Neuronal stem cell (in vitro differentiated cells): ENCODE results near the gene EHMT2.

Experiments
- DNase-seq: peaks from one replicate; pipeline ENCODE4 v3.0.0-alpha.2; 2013; ENCODE audit warnings: low spot score
- H2AFZ ChIP-seq: one replicate; pipeline ENCODE4 v1.6.1; 2013; ENCODE audit warnings: mild to moderate bottlenecking, low read length, inconsistent platforms
- H2AK5ac ChIP-seq: 2 replicates; pipeline ENCODE4 v1.6.1; 2013; ENCODE audit warnings: low read depth, mild to moderate bottlenecking, inconsistent platforms, low read length, moderate library complexity, mixed read lengths
- H2BK120ac ChIP-seq: 2 replicates; pipeline ENCODE4 v1.6.1; 2013; ENCODE audit warnings: low read depth, mild to moderate bottlenecking, inconsistent platforms, low read length, moderate library complexity, mixed read lengths
- H2BK12ac ChIP-seq: one replicate; pipeline ENCODE4 v1.6.1; 2013; ENCODE audit warnings: low read length, inconsistent platforms
- H2BK15ac ChIP-seq: 2 replicates; pipeline ENCODE4 v1.6.1; 2013; ENCODE audit warnings: mild to moderate bottlenecking, low read length, inconsistent platforms, mixed read lengths
- H2BK5ac ChIP-seq: one replicate; pipeline ENCODE4 v1.6.1; 2013; ENCODE audit warnings: inconsistent platforms, mild to moderate bottlenecking, low read length, moderate library complexity
- H3K14ac ChIP-seq: one replicate; pipeline ENCODE4 v1.6.1; 2013; ENCODE audit warnings: low read length, inconsistent platforms
- H3K18ac ChIP-seq: 2 replicates; pipeline ENCODE4 v1.6.1; 2013; ENCODE audit warnings: low read length, inconsistent platforms
- H3K23ac ChIP-seq: 2 replicates; pipeline ENCODE4 v1.6.1; 2013; ENCODE audit warnings: low read depth, mild to moderate bottlenecking, mixed read lengths, low read length, inconsistent platforms; ENCODE audit not compliant: poor library complexity
- H3K27ac ChIP-seq: replicated peaks from 3 replicates; pipeline ENCODE4 v1.5.1; 2013; ENCODE audit warnings: low read length, inconsistent platforms
- H3K27me3 ChIP-seq, 3 experiments: 2 replicates each; pipeline ENCODE4 v1.6.1; 2013; ENCODE audit warnings: low read length in 3 of 3, mild to moderate bottlenecking in 2 of 3, inconsistent platforms in 1 of 3, low read depth in 1 of 3, mixed read lengths in 1 of 3, moderate library complexity in 1 of 3; ENCODE audit not compliant: control insufficient read depth in 3 of 3, insufficient read depth in 3 of 3
- H3K36me3 ChIP-seq, 2 donors: replicated peaks in 1 of 2; 2 replicates each; pipeline ENCODE4 v1.6.1; 2013; ENCODE audit warnings: low read length in 2 of 2; ENCODE audit not compliant: control insufficient read depth in 2 of 2, insufficient read depth in 2 of 2
- H3K4ac ChIP-seq: 2 replicates; pipeline ENCODE4 v1.6.1; 2013; ENCODE audit warnings: inconsistent platforms, mild to moderate bottlenecking, low read length, moderate library complexity
- H3K4me1 ChIP-seq, 2 donors: 1 replicate in 1 of 2; 2 replicates in 1 of 2; pipeline ENCODE4 v1.6.1; 2013; ENCODE audit warnings: low read length in 2 of 2, low read depth in 1 of 2; ENCODE audit not compliant: control insufficient read depth in 2 of 2, insufficient read depth in 1 of 2
- H3K4me2 ChIP-seq: one replicate; pipeline ENCODE4 v1.6.1; 2013; ENCODE audit warnings: mild to moderate bottlenecking, low read length, inconsistent platforms; ENCODE audit not compliant: insufficient read depth, poor library complexity, severe bottlenecking
- H3K4me3 ChIP-seq, 2 donors: 2 replicates each; pipeline ENCODE4 v1.5.1; 2013; ENCODE audit warnings: low read length in 2 of 2, mild to moderate bottlenecking in 2 of 2, inconsistent platforms in 1 of 2, moderate library complexity in 1 of 2
- H3K79me1 ChIP-seq: one replicate; pipeline ENCODE4 v1.6.1; 2013; ENCODE audit warnings: low read depth, mild to moderate bottlenecking, inconsistent platforms, low read length, moderate library complexity
- H3K9ac ChIP-seq: one replicate; pipeline ENCODE4 v1.6.1; 2013; ENCODE audit warnings: mild to moderate bottlenecking, low read depth, low read length, inconsistent platforms; ENCODE audit not compliant: poor library complexity
- H3K9me3 ChIP-seq, 2 donors: replicated peaks in 1 of 2; 2 replicates each; pipeline versions ENCODE3 to v1.6.1; 2013; ENCODE audit warnings: low read length in 2 of 2, mild to moderate bottlenecking in 2 of 2, inconsistent platforms in 1 of 2, low read depth in 1 of 2, mixed read lengths in 1 of 2, moderate library complexity in 1 of 2; ENCODE audit not compliant: control insufficient read depth in 2 of 2, insufficient read depth in 1 of 2
- H4K8ac ChIP-seq: one replicate; pipeline ENCODE4 v1.6.1; 2013; ENCODE audit warnings: low read depth, mild to moderate bottlenecking, inconsistent platforms, low read length, moderate library complexity
- H4K91ac ChIP-seq: one replicate; pipeline ENCODE4 v1.6.1; 2013; ENCODE audit warnings: low read length, low read depth, mild to moderate bottlenecking, inconsistent platforms; ENCODE audit not compliant: poor library complexity
- WGBS, 2 donors: extraction: QIAGEN DNeasy Blood & Tissue Kit; methylation state at CpG; one replicate each; pipeline ENCODE4 v1.1.7; 2013; ENCODE audit warnings: missing lambda C conversion rate in 2 of 2, mixed read lengths in 1 of 2; ENCODE audit not compliant: insufficient read length in 2 of 2, insufficient replicate concordance in 1 of 2; ENCODE audit errors: extremely low coverage in 2 of 2; 5-methylcytosine and 5-hydroxymethylcytosine counted together

Gene EHMT2

DNA sequence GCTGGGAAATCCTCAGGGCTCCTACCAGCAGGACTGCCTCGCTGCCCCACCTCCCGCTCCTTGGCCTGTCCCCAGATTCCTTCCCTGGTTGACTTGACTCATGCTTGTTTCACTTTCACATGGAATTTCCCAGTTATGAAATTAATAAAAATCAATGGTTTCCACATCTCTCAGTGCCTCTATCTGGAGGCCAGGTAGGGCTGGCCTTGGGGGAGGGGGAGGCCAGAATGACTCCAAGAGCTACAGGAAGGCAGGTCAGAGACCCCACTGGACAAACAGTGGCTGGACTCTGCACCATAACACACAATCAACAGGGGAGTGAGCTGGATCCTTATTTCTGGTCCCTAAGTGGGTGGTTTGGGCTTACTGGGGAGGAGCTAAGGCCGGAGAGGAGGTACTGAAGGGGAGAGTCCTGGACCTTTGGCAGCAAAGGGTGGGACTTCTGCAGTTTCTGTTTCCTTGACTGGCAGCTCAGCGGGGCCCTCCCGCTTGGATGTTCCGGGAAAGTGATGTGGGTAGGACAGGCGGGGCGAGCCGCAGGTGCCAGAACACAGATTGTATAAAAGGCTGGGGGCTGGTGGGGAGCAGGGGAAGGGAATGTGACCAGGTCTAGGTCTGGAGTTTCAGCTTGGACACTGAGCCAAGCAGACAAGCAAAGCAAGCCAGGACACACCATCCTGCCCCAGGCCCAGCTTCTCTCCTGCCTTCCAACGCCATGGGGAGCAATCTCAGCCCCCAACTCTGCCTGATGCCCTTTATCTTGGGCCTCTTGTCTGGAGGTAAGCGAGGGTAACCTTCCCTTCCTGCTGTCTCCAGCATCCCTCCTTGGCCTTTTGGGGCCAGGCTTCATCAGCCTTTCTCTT is 48.2 kb upstream of the EHMT2 start, which contains the start of gene CFB:
Gene CFB, plus strand, starts transcription at position 589 of the 863 bp plus-strand sequence. Its CDS starts 127 bp downstream, at position 716.
- peak within 1 kb of the TSS; percentile 42 for H2BK5ac ChIP-seq
- peak within 1 kb of the TSS; percentile 79 for H2AK5ac ChIP-seq
- H4K91ac ChIP-seq: no peak within 1 kb of the TSS
- H3K9ac ChIP-seq: no peak within 1 kb of the TSS
- H2BK15ac ChIP-seq: peak within 1 kb of the TSS; percentile 33
- peaks cover 0 to 13% (median 0%) of the 10 kb centered on the region in 3 experiments for H3K27me3 ChIP-seq
- H3K36me3 ChIP-seq: peaks cover under 1 to 7% of the 10 kb centered on the region in 2 donors
- peak within 1 kb of the TSS; percentile 79 for H2AFZ ChIP-seq
- peak within 1 kb of the TSS; percentile 19 for H3K18ac ChIP-seq
- H3K4me3 ChIP-seq: peak within 1 kb of the TSS in 1 of 2 donors; percentile 25
- H3K14ac ChIP-seq: no peak within 1 kb of the TSS
- no peak within 1 kb of the TSS for H3K4ac ChIP-seq
- peak within 1 kb of the TSS; percentile 92 for H3K23ac ChIP-seq
- H4K8ac ChIP-seq: no peak within 1 kb of the TSS
- DNase-seq: no peak
- no CpG with 5 or more reads among the region's 11 CpGs for WGBS, 2 donors
- no peak within 1 kb of the TSS for H3K27ac ChIP-seq
- H3K4me1 ChIP-seq: peaks cover 4 to 16% of the 10 kb centered on the region in 2 donors
- H3K4me2 ChIP-seq: no peak within 1 kb of the TSS
- H3K79me1 ChIP-seq: no peaks in the 10 kb centered on the region
- H2BK120ac ChIP-seq: no peak within 1 kb of the TSS
- H3K9me3 ChIP-seq: peaks cover 0 to 1% of the 10 kb centered on the region in 2 donors
- no peak within 1 kb of the TSS for H2BK12ac ChIP-seq

DNA sequence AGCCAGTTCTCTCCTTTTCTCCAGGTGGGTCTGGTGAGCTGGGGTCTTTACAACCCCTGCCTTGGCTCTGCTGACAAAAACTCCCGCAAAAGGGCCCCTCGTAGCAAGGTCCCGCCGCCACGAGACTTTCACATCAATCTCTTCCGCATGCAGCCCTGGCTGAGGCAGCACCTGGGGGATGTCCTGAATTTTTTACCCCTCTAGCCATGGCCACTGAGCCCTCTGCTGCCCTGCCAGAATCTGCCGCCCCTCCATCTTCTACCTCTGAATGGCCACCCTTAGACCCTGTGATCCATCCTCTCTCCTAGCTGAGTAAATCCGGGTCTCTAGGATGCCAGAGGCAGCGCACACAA is 47.6 kb upstream of the EHMT2 start:
- H2BK120ac ChIP-seq: no peak overlapping the region
- H3K36me3 ChIP-seq: peaks cover 0 to under 1% of the 10 kb centered on the region in 2 donors
- H2BK12ac ChIP-seq: no peak overlapping the region
- no peak for DNase-seq
- no peak overlapping the region for H3K27ac ChIP-seq
- no peak overlapping the region for H3K4ac ChIP-seq
- peaks cover 4 to 18% of the 10 kb centered on the region in 2 donors for H3K4me1 ChIP-seq
- no peak overlapping the region for H3K23ac ChIP-seq
- WGBS, 2 donors: no CpG with 5 or more reads among the region's 9 CpGs
- H3K9me3 ChIP-seq: peaks cover 0 to 1% of the 10 kb centered on the region in 2 donors
- no peak overlapping the region for H3K4me2 ChIP-seq
- peak overlapping the region; percentile 49 for H2AK5ac ChIP-seq
- no peak overlapping the region for H3K9ac ChIP-seq
- H3K79me1 ChIP-seq: no peaks in the 10 kb centered on the region
- no peak overlapping the region for H4K91ac ChIP-seq
- peak overlapping the region; percentile 16 for H2BK15ac ChIP-seq
- no peak overlapping the region for H3K4me3 ChIP-seq
- H3K27me3 ChIP-seq: peaks cover 0 to 15% (median 0%) of the 10 kb centered on the region in 3 experiments
- H3K14ac ChIP-seq: no peak overlapping the region
- H4K8ac ChIP-seq: no peak overlapping the region
- peak overlapping the region; percentile 79 for H2AFZ ChIP-seq
- no peak overlapping the region for H2BK5ac ChIP-seq
- no peak overlapping the region for H3K18ac ChIP-seq

DNA sequence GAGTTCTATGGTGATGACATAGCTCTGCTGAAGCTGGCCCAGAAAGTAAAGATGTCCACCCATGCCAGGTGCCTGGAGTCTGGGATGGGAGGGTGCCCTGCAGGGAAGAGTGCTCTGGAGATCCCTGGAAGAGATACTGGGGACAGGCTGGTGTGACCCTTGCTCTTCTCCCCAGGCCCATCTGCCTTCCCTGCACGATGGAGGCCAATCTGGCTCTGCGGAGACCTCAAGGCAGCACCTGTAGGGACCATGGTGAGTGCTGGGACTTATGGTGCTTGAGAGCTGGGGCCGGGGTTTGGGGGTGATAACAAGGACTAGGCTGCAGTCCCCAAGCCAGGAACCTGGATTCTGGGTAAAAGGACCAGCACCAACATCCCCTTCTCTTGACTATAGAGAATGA is 46.2 kb upstream of the EHMT2 start:
- Histone ChIP-seq H3K18ac (no peak overlapping the region), H3K9ac (no peak overlapping the region), H3K79me1 (no peaks in the 10 kb centered on the region), H3K23ac (no peak overlapping the region), H2BK5ac (no peak overlapping the region), H3K4me2 (no peak overlapping the region), H4K8ac (no peak overlapping the region), H3K27me3 (peaks cover 0 to 15% (median 0%) of the 10 kb centered on the region in 3 experiments), H3K36me3 (no peaks in the 10 kb centered on the region), H2BK12ac (no peak overlapping the region), H2BK120ac (no peak overlapping the region), H3K4me1 (peaks cover 4 to 18% of the 10 kb centered on the region in 2 donors), H3K9me3 (peaks cover 0 to 1% of the 10 kb centered on the region in 2 donors), H3K4me3 (no peak overlapping the region), H3K27ac (no peak overlapping the region), H2AFZ (no peak overlapping the region), H3K4ac (no peak overlapping the region), H2AK5ac (peak overlapping the region; percentile 26), H2BK15ac (no peak overlapping the region), H3K14ac (no peak overlapping the region), H4K91ac (no peak overlapping the region)
- no CpG with 5 or more reads among the region's 3 CpGs for WGBS, 2 donors
- no peak for DNase-seq

DNA sequence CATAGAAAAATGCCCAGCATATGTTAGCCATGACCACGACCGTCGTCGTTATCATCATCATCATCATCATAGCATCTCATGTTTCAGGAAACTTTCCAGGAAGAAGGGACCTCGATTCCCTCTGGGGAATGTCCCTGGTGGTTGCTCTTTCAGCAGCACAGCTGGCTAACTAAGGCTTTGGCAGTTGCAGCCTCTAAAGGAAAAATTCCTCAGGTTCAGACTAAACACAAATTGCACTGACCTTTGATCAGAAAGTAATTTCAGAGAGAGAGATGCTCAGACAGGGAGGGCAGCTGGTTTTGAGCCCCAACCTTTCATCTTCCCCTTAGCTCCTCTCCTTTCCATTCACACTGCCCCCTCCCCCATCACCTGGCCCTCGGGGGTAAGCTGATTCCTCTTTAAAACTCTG is 42.8 kb upstream of the EHMT2 start:
- Histone ChIP-seq H3K79me1 (no peaks in the 10 kb centered on the region), H2BK15ac (no peak overlapping the region), H2AFZ (peak overlapping the region; percentile 80), H2BK12ac (no peak overlapping the region), H3K14ac (no peak overlapping the region), H3K4me3 (no peak overlapping the region), H3K4ac (no peak overlapping the region), H2BK5ac (no peak overlapping the region), H2AK5ac (no peak overlapping the region), H3K27me3 (peaks cover 0 to 22% (median 0%) of the 10 kb centered on the region in 3 experiments), H3K9ac (no peak overlapping the region), H3K4me1 (peaks cover 0 to 5% of the 10 kb centered on the region in 2 donors), H3K23ac (no peak overlapping the region), H4K91ac (no peak overlapping the region), H3K9me3 (no peaks in the 10 kb centered on the region), H3K27ac (no peak overlapping the region), H3K18ac (no peak overlapping the region), H3K4me2 (no peak overlapping the region), H4K8ac (no peak overlapping the region), H3K36me3 (no peaks in the 10 kb centered on the region), H2BK120ac (no peak overlapping the region)
- WGBS, 2 donors: no CpG with 5 or more reads among the region's 6 CpGs
- no peak for DNase-seq
